NCI-H2107 treated with DMSO at 0.1 percent for 48 hours (cell line): ENCODE results near the gene ESRRA.

Experiments used
- DNase-seq: peaks from one replicate; lab custom pipeline; 2025; ENCODE audit not compliant: unreplicated experiment; lab: John Stamatoyannopoulos, UW

ESRRA gene

DNA sequence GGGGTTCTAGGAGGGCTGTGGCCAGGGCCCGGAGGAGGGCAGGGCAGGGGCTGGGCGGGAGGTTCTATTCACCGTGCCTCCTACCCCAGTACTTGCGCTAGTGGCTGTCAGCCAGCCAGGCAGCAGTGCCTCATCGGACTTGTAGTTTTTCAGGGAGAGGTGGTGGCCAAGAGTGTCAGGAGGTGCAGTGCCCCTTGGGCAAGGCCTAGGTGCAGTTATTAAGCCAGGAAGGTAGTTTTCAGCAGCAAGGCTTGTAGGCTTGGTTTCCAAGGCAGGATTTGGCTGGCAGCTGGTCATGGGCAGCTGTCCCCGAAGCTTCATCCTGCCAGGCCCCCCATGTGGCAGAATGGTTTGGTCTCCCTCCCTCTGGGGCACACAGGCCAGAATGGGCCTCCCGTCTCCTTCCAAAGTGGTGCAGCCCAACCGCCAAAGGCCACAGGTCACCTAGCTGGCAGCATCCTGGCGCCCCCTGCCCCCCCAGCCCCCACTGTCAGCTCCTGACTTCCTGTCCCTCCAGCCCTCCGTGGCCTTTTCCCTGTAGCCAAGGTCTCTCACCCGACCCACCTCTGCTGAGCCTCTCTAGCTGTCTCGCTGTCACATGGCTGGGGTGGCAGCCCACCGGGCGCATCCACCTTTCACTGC, 43.2 kb downstream of the ESRRA start:
- no peak for DNase-seq

- DNase-seq = no peak
These were observed 43.7 kb downstream of the ESRRA start for GRCh38 chr11:64349025-64349387.

DNA sequence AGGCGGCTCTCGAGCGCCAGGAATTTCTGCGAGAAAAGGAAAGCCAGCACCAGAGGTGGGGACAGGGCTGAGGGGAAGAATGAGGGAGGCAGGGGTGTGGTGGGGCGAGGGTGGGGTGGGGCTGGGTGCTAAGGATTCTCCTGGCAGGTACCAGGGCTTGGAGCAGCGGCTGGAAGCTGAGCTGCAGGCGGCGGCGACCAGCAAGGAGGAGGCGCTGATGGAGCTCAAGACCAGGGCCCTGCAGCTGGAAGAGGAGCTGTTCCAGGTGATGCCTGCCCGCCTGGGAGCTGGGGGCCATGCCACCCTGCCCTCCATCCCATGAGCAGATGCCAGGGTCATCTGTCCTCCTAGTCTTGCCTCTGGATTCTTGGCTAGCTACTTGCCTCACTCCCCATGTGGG, 44.1 kb downstream of the ESRRA start:
- no peak for DNase-seq

DNA sequence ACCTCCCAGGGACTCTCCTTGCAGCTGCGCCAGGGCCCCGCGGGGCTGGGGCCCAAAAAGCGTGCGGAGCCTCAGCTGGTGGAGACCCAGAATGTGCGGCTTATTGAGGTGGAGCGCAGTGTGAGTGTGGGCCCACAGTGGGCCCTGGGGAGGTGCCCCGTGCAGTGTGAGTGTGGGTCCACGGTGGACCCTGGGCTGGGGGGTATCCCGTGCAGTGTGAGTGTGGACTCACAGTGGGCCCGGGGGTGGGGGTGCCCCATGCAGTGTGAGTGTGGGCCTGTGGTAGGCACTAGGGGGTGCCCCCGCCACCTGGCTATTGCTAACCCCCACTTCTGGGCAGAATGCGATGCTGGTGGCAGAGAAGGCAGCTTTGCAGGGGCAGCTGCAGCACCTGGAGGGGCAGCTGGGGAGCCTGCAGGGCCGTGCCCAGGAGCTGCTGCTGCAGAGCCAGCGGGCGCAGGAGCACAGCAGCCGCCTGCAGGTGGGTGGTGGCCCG, 45.9 kb downstream of the ESRRA start:
- no peak for DNase-seq

DNA sequence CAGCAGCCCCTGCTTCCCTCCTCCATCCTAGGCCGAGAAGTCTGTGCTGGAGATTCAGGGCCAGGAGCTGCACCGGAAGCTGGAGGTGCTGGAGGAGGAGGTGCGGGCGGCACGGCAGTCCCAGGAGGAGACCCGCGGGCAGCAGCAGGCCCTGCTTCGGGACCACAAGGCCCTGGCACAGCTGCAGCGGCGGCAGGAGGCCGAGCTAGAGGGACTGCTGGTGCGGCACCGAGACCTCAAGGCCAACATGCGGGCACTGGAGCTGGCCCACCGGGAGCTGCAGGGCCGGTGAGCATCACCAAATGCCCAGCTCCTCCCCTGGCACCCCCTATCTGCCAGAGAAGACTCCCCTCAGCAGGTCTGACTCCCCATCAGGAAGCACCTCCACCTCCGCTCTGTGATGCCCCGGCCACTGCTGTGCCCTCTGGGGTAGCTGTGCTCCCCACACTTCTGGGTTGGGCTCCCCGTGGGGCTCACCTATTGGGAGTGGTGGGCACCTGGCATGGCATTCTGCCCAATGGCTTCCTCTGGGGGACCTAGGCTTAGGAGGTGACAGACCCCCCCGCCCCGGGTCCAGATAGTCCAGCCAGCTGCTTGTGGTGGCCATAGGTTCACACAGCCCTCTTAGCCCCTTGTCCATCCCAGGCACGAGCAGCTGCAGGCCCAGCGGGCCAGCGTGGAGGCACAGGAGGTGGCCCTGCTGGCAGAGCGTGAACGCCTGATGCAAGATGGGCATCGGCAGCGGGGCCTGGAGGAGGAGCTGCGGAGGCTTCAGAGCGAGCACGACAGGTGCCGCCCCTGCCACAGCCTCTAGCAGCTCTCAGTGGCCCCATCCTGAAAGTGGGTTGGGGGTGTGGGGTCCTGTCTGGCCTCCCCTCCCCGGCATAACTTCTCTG, 47.0 kb downstream of the ESRRA start:
- DNase-seq = peak; percentile 54

GRCh38 chr11:64352995-64353714, 47.8 kb downstream of the ESRRA start:
- DNase-seq = peak; percentile 39

- DNase-seq = no peak
These were observed 48.6 kb downstream of the ESRRA start for GRCh38 chr11:64353715-64354506.

DNA sequence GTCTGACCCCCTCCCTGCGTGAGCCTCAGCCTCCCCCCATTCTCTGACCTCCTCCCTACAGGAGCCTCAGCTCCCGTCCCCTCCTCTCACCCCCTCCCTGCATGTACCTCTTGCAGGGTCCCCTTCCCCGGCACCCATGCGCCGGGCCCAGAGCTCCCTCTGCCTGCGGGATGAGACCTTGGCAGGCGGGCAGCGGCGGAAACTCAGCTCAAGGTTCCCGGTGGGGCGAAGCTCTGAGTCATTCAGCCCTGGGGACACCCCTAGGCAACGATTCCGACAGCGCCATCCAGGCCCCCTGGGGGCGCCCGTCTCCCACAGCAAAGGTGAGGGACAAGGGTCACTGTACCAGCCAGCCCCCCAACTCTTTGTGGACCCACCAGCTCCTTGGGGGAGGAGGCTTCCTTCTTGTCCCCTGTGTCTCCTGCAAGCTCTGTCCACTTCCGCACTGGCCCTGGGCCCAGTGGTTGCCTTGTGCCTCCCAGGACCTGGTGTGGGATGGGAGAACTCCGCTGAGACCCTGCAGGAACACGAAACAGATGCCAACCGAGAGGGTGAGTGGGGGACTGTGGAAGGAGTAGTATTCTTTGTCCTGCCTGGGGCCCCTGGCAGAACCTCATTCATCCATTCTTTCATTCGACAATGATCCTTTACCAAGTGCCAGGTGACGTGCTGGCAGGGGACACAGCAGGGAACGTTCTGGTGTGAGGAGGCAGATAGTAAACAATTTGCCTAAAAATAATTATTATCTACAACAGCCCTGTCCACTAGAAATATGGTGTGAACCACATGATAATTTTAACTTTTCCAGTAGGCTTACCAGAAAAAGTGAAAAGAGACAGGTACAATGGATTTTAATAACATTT, 50.0 kb downstream of the ESRRA start:
- peak; percentile 38 for DNase-seq

GRCh38 chr11:64356498-64357411, 51.4 kb downstream of the ESRRA start:
- peak; percentile 25 for DNase-seq

DNA sequence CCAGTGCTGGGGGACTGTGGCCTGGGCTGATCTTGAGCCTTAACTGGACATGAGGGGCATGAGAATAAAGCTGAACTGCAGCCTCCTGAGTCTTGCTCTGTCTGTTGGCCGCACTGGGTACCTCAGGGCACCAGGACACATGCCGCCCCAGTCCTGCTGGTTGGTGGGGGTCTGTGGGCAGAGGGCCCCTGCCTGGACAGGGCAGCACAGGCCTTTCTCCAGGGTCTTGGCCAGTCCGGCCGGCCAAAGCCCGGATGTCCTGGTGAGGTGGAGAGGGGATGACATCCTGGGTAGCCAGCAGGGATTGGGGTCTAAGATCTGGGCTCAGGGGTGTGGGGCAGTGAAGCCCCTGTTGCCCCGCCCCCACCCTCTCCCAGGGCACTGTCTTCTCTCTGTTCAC, 52.1 kb downstream of the ESRRA start:
- DNase-seq = no peak

DNA sequence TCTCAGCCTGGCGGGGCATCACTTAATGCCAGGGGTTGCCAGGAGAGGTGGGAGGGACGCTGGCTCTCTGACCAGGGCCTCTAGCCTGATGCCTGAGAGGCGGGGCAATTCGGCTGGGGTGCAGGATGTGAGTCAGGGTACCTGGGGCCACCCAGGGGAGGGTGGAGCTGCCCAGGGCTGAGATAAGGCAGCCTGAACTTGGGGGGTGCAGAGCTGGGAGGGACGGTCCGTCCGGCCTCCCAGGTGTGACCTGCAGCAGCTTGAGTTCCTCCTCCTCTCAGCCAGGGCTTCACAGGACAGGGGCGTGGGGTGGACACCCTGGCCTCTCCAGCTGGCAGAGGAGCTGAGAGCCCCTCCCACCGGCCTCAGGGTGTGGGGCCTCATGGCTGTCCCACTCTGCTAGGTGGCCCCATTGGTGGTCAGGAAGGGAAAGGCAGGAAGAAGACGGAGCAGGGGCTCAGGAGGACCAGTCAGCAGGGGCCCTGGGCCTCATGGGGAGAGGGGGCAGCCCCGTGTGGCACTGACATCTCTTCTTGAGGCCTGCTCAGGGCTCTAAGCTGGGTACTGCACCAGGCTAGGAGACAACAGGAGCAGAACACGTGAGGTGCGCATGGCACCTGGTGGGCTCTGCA, 52.7 kb downstream of the ESRRA start:
- DNase-seq = no peak

GRCh38 chr11:64358536-64358906, 53.2 kb downstream of the ESRRA start:
- no peak for DNase-seq

- DNase-seq = no peak
These were observed 53.8 kb downstream of the ESRRA start, which contains the start of gene RPS6KA4 for GRCh38 chr11:64358907-64359711. Gene RPS6KA4, plus strand, starts transcription at chr11:64359162. Its CDS starts 74 bp downstream, at chr11:64359236.

DNA sequence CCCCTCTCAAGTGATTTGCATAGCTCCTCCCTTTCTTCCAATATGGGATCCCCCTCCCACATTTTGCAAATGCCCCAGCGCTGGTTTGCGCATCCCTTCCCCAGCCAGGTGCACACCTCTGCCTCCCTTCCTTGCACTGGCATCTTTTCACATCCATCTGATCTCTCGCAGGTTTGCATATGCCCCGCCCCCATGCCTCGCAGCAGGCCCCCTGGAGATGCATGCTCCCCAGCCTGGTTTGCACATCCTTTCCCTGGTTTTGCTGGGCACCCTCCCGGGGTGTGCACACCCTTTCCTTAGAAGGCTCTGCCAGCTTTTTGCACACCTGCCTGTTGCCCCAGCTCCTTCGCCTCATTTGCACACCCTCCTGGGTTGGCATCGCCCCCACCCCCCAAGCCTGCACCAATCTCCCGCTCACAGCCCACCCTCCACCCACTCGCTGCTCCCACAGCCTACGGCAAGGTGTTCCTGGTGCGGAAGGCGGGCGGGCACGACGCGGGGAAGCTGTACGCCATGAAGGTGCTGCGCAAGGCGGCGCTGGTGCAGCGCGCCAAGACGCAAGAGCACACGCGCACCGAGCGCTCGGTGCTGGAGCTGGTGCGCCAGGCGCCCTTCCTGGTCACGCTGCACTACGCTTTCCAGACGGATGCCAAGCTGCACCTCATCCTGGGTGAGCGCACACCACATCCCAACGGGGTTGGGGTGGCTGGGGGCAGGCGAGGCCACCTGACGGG, 54.6 kb downstream of the ESRRA start:
- no peak for DNase-seq

- DNase-seq = no peak
These were observed 55.2 kb downstream of the ESRRA start for GRCh38 chr11:64360448-64360921.

DNA sequence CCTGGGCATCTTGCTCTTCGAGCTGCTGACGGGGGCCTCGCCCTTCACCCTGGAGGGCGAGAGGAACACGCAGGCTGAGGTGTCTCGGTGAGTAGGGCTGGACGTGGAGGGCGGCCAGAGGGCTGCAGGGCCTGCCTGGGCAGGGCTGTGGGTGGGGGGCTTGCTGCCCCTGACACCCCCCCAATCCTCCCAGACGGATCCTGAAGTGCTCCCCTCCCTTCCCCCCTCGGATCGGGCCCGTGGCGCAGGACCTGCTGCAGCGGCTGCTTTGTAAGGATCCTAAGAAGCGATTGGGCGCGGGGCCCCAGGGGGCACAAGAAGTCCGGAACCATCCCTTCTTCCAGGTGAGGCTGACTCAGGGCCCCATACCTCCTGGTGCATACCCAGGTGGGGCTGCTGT, 56.3 kb downstream of the ESRRA start:
- no peak for DNase-seq

DNA sequence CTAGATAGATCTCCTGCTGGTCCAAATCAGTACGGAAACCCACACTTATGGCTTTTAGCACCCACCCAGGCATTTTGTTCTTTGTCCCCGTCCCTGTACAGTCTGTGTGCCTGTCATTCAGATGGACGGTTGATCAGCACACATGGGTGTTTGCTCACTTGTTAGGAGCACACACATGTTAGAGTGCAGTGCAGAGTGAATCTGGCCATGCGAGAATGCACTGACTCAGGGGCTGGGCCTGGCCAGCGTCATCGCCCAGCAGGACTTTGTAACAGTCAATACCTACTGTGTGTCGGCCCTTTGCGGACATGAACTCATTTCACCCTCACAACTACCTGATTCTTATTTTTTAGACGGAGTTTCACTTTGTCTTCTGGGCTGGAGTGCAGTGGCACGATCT, 57.0 kb downstream of the ESRRA start:
- no peak for DNase-seq
